GOT3 (cell line): ENCODE data around the gene AHCTF1.
"Not testable (repeated sequence)": the region's sequence is repeated elsewhere in the genome, so short reads cannot be mapped to it uniquely, and the experiment has no call there.

Experiments used
- DNase-seq: peaks from one replicate; lab custom pipeline; 2025; ENCODE audit warnings: mixed read lengths; lab: John Stamatoyannopoulos, UW

AHCTF1 gene

DNA sequence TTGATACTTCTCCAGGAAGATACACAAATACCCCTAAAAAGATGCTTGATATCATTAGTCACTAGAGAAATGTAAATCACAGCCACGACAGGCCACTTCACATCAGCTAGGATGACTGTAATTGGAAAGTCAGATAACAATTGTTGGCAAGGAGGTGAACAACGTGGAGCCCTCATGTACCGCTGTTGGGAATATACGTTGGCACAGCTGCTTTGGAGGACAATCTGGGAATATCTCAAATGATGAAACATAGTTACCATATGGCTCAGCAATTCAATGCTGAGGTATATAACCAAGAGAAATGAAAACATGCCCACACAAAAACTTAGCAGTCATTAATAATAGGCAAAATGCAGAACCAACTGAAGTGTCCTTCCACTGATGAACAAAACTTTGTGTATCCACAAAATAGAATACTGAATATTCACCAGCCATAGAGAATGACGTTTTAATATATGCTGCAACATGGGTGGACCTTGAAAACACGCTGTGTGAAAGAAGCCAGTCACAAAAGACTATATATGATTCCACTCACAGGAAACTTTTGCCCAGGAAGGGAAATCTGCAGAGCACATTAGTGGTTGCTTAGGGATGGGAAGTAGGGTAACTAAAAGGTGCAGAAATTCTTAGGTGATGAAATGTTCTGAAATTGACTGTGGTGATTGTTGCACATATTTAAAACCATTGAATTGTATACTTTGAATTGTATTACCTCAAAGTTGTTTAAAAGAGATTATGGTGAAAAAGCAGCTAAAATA is 95.4 kb downstream of the AHCTF1 start:
- no peak for DNase-seq

DNA sequence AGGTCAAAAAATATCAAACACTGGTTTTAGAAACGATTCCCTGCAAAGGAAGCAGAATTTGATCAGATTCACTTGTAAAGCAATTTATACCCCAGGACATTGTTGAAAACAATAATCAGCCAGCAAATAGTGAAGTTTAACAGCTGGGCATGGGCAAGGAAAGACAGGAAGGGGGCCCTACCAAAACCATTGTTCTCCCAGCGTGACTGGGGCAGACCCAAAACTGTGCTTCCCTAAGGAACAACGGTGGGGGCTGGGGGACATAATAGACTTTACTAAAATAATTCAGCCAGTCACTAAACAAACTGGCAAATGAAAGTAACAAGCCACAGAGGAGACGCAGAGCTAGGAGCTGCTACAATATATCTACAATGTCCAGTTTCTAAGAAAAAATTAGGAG is 100.2 kb downstream of the AHCTF1 start:
- no peak for DNase-seq

DNA sequence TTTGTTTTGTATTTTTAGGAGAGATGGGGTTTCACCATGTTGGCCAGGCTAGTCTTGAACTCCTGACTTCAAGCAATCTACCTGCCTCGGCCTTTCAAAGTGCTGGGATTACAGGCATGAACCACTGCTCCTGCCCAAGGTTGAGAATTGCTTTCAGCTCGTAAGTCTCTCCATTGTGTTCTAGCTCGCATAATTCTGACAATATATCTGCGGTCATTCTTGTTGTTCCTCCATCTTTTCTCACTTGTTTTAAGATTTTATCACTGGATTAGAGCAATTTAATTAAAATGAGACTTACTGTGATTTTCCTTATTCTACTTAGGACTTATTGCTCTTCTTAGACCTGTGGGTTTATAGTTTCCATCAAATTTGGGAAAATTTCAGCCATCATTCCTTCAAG is 102.9 kb downstream of the AHCTF1 start:
- no peak for DNase-seq

- no peak for DNase-seq
Observed at GRCh38 chr1:246827396-246827795, 104.4 kb downstream of the AHCTF1 start.

DNA sequence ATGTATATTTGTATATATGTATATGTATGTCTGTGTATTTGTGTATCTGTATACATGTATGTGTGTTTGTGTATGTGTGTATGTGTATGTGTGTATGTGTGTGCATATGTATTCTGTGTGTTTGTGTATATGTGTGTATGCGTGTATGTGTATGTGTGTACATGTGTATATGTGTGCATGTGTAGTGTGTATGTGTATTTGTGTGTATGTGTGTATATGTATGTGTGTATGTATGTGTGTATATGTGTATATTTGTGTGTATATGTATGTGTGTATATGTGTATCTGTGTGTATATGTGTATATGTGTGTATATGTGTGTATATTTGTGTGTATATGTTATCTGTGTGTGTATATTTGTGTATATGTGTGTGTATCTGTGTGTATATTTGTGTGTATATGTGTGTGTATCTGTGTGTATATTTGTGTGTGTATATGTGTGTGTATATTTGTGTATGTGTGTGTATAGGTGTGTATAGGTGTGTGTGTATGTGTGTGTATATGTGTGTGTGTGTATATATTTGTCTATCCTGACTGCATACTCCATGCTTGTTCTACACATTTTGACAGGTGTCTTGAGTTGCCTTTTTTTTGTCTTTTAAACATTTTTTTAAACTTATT is 106.1 kb downstream of the AHCTF1 start:
- DNase-seq, result no peak

DNA sequence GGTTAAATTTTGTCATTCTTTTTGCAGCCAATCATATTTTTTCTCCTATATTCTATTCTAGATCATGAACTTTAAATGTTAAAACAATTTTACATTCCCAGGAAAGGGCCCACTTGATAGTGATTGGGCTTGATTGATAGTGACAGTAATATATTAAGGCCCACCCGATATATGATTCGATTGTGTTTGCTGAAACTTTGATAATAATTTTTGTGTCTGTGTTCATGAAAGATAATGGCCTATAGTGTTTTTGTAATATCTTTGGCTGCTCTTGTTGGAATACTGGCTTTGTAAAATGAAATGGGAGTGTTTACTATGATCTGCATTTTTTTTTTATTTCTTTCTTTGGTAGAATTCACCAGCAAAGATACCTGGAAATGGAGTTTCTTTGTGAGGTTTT is 107.2 kb downstream of the AHCTF1 start:
- no peak for DNase-seq

DNA sequence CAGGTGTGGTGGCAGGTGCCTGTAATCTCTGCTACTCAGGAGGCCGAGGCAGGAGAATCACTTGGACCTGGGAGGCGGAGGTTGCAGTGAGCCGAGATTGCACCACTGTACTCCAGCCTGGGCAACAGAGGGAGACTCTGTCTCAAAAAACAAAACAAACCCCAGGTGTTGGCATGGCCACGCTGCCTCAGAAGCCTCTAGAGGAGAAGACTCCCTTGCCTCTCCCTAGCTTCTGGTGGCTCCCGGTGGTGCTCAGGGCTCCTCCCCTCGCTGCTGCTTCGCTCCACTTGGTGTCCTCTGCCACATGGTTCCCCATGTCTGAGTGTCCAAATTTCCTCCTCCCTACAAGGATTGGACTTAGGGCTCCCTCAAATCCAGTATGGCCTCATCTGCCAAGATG is 109.6 kb downstream of the AHCTF1 start:
- not testable (repeated sequence) for DNase-seq

GRCh38 chr1:246820666-246821065 is 111.1 kb downstream of the AHCTF1 start:
- no peak for DNase-seq

DNA sequence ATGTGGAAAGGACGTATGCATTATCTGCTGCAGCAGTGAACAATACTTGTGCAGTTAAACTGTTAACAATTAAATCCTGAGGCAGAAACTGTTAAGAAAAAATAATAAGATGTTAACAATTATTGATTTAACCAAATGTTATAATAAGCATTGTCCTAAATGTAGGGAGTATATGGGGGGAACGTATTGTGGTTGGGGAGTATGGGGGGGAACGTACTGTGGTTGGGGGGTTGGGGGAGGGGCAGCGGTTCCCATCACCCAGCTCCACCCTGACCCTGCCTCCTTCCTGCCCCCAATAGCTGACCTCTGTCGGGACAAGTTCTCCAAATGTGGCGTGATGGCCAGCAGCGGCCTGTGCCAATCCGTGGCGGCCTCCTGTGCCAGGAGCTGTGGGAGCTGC is 114.0 kb downstream of the AHCTF1 start:
- not testable (repeated sequence) for DNase-seq

DNA sequence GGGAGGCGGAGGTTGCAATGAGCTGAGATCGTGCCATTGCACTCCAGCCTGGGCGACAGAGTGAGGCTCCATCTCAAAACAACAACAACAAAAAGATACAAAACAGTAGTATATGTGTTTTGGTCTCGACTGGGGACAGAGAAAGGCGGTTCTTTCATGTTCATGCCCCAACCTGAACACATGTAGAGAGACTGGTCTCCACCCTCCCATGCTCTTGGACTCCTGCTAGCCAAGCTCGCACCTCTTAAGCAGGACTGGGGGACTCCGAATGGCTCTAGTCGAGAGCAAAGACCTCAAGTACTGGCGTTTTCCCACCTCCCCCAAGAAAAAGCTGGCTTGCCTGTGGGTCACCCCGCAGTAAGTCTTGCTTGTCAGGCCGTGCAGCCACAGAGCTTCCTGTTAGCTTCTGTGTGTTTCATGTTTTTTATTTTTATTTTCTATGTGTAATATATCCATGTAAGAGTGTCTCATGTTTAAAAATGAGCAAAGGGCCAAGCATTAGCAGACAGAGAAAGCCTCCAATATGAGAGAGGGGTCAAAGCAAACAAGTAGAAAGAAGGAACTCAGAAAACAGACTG is 116.0 kb downstream of the AHCTF1 start:
- no peak for DNase-seq

DNA sequence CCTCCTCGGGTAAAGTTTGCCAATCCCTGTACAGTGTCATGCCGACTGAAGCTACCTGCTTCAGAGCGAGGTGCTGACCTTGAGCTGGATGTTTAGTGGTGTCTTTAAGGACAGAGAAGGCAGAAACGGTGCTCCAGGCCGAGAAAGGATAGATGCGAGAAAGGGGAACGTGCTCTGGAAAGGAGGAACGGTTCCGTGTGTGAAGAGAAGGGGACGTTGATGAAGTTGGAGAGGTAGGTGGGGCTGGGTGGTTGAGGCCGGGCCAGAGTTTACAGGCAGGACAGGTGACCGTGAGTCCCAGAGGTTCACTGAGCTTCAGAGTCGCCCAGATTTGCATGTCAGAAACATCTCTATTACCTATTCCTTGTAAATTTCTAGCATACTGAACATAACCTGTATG is 116.9 kb downstream of the AHCTF1 start:
- no peak for DNase-seq

DNA sequence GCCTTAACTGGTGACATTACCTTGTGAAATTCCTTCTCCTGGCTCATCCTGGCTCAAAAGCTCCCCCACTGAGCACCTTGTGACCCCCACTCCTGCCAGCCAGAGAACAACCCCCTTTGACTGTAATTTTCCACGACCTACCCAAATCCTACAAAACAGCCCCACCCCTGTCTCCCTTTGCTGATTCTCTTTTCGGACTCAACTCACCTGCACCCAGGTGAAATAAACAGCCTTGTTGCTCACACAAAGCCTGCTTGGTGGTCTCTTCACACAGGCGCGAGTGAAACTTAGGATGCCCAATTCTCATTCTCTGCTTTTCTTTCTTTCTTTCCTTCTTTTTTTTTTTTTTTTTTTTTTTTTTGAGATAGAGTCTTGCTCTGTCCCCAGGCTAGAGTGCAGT is 118.4 kb downstream of the AHCTF1 start:
- DNase-seq, result not testable (repeated sequence)

GRCh38 chr1:246811985-246812384 is 119.8 kb downstream of the AHCTF1 start:
- no peak for DNase-seq

DNA sequence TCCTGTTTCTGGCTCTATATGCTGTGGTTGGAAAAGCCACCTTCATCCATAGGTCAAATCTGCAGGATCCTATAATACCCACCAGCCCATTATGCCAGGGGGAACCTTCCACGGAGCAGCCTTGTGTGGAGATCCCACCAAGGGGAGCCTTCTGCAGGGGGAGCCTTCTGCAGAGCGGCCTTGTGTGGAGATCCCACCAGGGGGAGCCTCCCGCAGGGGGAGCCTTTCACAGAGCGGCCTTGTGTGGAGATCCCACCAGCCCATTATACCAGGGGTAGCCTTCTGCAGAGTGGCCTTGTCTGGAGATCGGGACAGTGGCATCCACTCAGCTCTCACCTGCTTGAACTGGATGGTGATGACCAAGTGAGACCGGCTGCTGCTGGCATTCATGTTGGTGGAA is 122.3 kb downstream of the AHCTF1 start:
- DNase-seq, result no peak

GRCh38 chr1:246805135-246805716 is 126.5 kb downstream of the AHCTF1 start:
- DNase-seq, result no peak

GRCh38 chr1:246803883-246804282 is 127.9 kb downstream of the AHCTF1 start:
- no peak for DNase-seq

DNA sequence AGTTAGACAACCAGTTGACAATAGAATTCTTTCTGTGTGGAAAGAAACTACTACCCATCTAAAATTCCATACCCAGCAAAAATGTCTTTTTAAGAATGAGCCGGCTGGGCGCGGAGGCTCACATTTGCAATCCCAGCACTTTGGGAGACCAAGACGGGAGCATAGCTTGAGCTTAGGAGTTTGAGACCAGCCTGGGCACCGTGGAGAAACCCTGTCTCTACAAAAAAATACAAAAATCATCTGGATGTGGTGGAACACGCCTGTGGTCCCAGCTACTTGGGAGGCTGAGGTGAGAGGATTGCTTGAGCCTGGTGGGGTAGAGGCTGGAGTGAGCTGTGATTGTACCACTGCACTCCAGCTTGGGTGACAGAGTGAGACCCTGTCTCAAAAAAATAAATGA is 128.4 kb downstream of the AHCTF1 start:
- DNase-seq, result no peak

- DNase-seq, result no peak
Observed at GRCh38 chr1:246801241-246802020, 130.3 kb downstream of the AHCTF1 start.

DNA sequence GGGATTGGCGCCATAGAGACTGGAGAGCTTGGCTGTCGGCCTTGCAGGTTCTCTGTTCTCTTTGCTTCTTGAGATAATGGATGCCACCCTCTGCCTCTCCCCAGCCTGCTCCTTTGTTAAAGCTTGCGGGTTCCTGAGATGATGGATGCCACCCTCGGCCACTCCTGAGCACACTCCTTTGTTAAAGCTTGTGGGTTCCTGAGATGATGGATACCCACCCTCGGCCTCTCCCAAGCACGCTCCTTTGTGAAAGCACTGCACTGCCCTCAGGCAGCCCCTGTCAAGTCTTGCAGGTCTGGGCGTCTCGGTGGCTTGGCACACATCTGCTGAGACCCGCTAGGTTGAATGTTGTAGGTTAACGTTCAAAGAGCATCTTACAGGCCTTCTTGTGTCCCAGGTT is 131.0 kb downstream of the AHCTF1 start:
- DNase-seq, result no peak

DNA sequence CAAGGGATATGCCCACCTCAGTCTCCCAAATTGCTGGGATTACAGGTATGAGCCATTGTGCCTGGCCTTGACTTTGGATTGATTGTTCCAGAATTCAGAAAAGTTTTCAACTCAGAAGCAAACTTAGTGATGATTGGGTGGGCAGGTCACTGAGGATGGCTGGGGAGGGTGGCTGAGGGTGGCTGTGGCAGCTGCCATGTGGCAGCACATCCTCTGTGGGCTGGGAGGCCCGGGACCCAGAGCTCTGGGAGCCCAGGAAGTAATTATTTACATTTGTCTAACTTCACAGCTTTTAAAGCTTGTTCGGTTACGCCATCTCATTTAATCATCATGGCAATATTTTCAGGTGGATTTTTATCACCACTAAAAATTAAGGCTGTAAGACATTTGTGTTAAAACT is 131.4 kb downstream of the AHCTF1 start:
- DNase-seq, result no peak

- no peak for DNase-seq
Observed at GRCh38 chr1:246798606-246799496, 132.9 kb downstream of the AHCTF1 start.
